Body of pancreas (tissue), 4 donors: ENCODE results near the gene AGTRAP.

Source experiments
- POLR2A ChIP-seq, 3 donors: fragments of 450-650 bp; IDR thresholded peaks; one replicate each; pipeline ENCODE4 v1.6.1; 2016; ENCODE audit warnings: antibody characterized with exemption in 3 of 3, mild to moderate bottlenecking in 2 of 3
- TF ChIP-seq, protein P1 (sequence below), 7 experiments: fragments of 450-650 bp in 4 of 7; fragments of 200-600 bp in 3 of 7; sonication (generic) in 3 of 7; IDR thresholded peaks; one replicate each; pipeline ENCODE4 v1.5.1; 2016 to 2019; ENCODE audit warnings: antibody characterized with exemption in 7 of 7

DNA sequence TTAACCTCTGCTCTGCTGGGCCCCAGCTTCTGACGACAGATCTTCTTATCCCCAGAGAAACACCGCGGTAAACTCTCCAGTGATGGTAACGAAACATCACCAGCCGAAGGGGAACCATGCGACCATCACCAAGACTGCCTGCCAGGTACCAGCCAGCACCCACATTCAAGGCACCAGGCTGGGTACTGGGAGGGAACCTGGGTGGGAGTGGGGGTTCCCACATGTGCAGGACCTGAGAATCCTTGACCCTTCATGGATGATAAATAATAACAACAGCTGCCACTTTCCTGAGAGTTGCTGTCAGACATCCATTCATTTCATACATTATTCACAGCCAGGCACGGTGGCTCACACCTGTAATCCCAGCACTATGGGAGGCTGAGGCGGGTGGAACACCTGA is 23.7 kb upstream of the AGTRAP start:
- TF ChIP-seq, protein P1, sequence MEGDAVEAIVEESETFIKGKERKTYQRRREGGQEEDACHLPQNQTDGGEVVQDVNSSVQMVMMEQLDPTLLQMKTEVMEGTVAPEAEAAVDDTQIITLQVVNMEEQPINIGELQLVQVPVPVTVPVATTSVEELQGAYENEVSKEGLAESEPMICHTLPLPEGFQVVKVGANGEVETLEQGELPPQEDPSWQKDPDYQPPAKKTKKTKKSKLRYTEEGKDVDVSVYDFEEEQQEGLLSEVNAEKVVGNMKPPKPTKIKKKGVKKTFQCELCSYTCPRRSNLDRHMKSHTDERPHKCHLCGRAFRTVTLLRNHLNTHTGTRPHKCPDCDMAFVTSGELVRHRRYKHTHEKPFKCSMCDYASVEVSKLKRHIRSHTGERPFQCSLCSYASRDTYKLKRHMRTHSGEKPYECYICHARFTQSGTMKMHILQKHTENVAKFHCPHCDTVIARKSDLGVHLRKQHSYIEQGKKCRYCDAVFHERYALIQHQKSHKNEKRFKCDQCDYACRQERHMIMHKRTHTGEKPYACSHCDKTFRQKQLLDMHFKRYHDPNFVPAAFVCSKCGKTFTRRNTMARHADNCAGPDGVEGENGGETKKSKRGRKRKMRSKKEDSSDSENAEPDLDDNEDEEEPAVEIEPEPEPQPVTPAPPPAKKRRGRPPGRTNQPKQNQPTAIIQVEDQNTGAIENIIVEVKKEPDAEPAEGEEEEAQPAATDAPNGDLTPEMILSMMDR (IDR thresholded peaks at IDR 0.05) = no peak
- no peak for TF ChIP-seq POLR2A (IDR thresholded peaks at IDR 0.05)
